ENCODE results near the gene SNX14.
"Not testable (repeated sequence)": the region's sequence is repeated elsewhere in the genome, so short reads cannot be mapped to it uniquely, and the experiment has no call there.

SNX14 gene

DNA sequence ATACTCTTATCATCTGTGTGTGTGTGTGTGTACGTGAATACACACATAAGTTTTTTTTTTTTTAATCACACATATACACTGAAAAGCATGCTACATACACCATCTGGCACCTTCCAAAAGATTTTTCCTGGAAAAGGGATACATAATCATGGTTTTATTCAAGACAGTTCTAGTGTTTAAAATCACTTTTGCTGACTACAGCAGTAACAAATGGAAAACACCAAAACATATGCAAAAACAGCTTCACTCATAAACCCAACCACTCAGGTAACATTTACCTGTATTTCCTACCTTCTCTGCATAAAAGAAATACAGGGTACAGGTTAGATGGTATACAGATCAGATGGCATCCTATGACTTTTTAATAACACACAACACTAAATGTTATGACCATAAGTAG lies 2.5 kb downstream of the SNX14 start:
- Histone ChIP-seq H3K4me3 (ENCODE audit: low read depth in 1 of 2, low read length in 2 of 2) (no peak overlapping the region), H3K27me3 (ENCODE audit: control insufficient read depth in 1 of 2, insufficient read depth in 2 of 2, low read length in 2 of 2) (no peaks in the 10 kb centered on the region), H3K9ac (ENCODE audit: low read depth in 1 of 2, low read length in 2 of 2) (no peak overlapping the region), H3K27ac (ENCODE audit: low read depth, low read length) (no peak overlapping the region), H3K36me3 (ENCODE audit: control insufficient read depth in 1 of 2, insufficient read depth in 2 of 2, low read length in 2 of 2) (no peaks in the 10 kb centered on the region), H3K9me3 (ENCODE audit: control insufficient read depth in 1 of 2, low read length in 2 of 2) (no peaks in the 10 kb centered on the region), H3K4me1 (ENCODE audit: control insufficient read depth in 1 of 2, insufficient read depth in 2 of 2, low read length in 2 of 2) (peaks cover 15% of the 10 kb centered on the region in 2 donors)

DNA sequence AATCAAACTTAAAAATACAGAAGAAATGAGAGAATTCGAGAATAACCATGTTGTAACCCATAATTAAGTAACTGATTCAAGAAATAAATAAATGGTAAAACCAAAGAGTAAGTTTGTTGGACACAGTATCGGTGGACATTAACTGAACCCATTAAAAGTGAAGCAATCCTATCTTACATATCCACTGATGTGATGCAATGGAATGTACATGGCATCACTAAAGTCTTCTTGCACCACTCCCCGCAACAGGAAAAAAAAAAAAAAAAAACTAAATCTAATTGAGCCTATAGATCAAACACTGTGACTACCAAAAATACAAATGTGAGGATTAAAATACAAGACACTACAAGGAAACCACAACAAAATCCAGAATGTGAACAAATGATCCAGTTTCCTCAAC lies 7.9 kb downstream of the SNX14 start:
- peaks cover 0 to 4% of the 10 kb centered on the region in 2 donors for H3K4me1 ChIP-seq (ENCODE audit: control insufficient read depth in 1 of 2, insufficient read depth in 2 of 2, low read length in 2 of 2)
- no peak overlapping the region for H3K9ac ChIP-seq (ENCODE audit: low read depth in 1 of 2, low read length in 2 of 2)
- H3K36me3 ChIP-seq (ENCODE audit: control insufficient read depth in 1 of 2, insufficient read depth in 2 of 2, low read length in 2 of 2): no peaks in the 10 kb centered on the region
- H3K4me3 ChIP-seq (ENCODE audit: low read depth in 1 of 2, low read length in 2 of 2): no peak overlapping the region
- H3K9me3 ChIP-seq (ENCODE audit: control insufficient read depth in 1 of 2, low read length in 2 of 2): no peaks in the 10 kb centered on the region
- no peak overlapping the region for H3K27ac ChIP-seq (ENCODE audit: low read depth, low read length)
- H3K27me3 ChIP-seq (ENCODE audit: control insufficient read depth in 1 of 2, insufficient read depth in 2 of 2, low read length in 2 of 2): no peaks in the 10 kb centered on the region

DNA sequence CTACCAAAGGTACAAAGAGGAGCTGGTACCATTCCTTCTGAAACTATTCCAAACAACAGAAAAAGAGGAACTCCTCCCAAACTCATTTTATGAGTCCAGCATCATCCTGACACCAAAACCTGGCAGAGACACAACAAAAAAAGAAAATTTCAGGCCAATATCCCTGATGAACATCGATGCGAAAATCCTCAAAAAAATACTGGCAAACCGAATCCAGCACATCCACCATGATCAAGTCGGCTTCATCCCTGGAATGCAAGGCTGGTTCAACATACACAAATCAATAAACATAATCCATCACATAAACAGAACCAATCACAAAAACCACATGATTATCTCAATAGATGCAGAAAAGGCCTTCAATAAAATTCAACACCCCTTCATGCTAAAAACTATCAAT lies 10.8 kb downstream of the SNX14 start:
- H3K9ac ChIP-seq (ENCODE audit: low read depth in 1 of 2, low read length in 2 of 2); H3K4me1 ChIP-seq (ENCODE audit: control insufficient read depth in 1 of 2, insufficient read depth in 2 of 2, low read length in 2 of 2); H3K27me3 ChIP-seq (ENCODE audit: control insufficient read depth in 1 of 2, insufficient read depth in 2 of 2, low read length in 2 of 2); H3K9me3 ChIP-seq (ENCODE audit: control insufficient read depth in 1 of 2, low read length in 2 of 2); H3K4me3 ChIP-seq (ENCODE audit: low read depth in 1 of 2, low read length in 2 of 2); H3K36me3 ChIP-seq (ENCODE audit: control insufficient read depth in 1 of 2, insufficient read depth in 2 of 2, low read length in 2 of 2); H3K27ac ChIP-seq (ENCODE audit: low read depth, low read length): not testable (repeated sequence)

DNA sequence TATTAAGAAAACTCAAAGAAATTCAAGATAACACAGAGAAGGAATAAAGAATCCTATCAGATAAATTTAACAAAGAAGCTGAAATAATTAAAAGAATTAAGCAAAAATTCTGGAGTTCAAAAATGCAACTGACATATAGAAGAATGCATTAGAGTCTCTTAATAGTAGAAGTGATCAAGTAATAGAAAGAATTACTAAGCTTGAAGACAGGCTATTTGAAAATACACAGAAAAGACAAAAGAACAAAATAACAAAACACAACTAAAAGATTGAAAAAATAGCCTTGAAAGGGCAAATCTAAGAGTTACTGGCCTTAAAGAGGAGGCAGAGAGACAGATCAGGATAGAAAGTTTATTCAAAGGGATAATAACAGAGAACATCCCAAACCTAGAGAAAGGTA lies 12.1 kb downstream of the SNX14 start:
- no peak overlapping the region for H3K9ac ChIP-seq (ENCODE audit: low read depth in 1 of 2, low read length in 2 of 2)
- H3K9me3 ChIP-seq (ENCODE audit: control insufficient read depth in 1 of 2, low read length in 2 of 2): no peaks in the 10 kb centered on the region
- H3K4me3 ChIP-seq (ENCODE audit: low read depth in 1 of 2, low read length in 2 of 2): no peak overlapping the region
- H3K36me3 ChIP-seq (ENCODE audit: control insufficient read depth in 1 of 2, insufficient read depth in 2 of 2, low read length in 2 of 2): peaks cover 0 to 5% of the 10 kb centered on the region in 2 donors
- no peak overlapping the region for H3K27ac ChIP-seq (ENCODE audit: low read depth, low read length)
- H3K4me1 ChIP-seq (ENCODE audit: control insufficient read depth in 1 of 2, insufficient read depth in 2 of 2, low read length in 2 of 2): peaks cover 4 to 8% of the 10 kb centered on the region in 2 donors
- H3K27me3 ChIP-seq (ENCODE audit: control insufficient read depth in 1 of 2, insufficient read depth in 2 of 2, low read length in 2 of 2): no peaks in the 10 kb centered on the region

DNA sequence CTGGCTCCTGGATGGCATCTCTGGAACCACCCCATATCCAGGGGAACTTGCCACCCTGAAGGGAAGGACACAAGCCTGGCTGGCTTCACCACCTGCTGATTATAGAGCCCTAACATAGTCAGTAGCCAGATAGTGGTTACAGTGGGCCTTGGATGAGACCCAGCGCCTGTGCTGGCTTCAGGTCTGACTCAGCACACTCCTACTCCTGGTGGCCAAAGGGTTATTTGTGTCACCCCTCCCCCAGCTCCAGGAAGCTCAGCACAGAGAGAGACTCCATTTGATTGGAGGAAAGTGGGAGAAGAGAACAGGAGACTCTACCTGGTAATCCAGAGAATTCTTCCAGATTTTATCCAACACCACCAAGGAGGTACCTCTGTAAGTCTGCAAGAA lies 12.8 kb downstream of the SNX14 start:
- Histone ChIP-seq H3K27ac (ENCODE audit: low read depth, low read length) (no peak overlapping the region), H3K4me3 (ENCODE audit: low read depth in 1 of 2, low read length in 2 of 2) (no peak overlapping the region), H3K36me3 (ENCODE audit: control insufficient read depth in 1 of 2, insufficient read depth in 2 of 2, low read length in 2 of 2) (peaks cover 0 to 5% of the 10 kb centered on the region in 2 donors), H3K9me3 (ENCODE audit: control insufficient read depth in 1 of 2, low read length in 2 of 2) (no peaks in the 10 kb centered on the region), H3K9ac (ENCODE audit: low read depth in 1 of 2, low read length in 2 of 2) (no peak overlapping the region), H3K27me3 (ENCODE audit: control insufficient read depth in 1 of 2, insufficient read depth in 2 of 2, low read length in 2 of 2) (no peaks in the 10 kb centered on the region), H3K4me1 (ENCODE audit: control insufficient read depth in 1 of 2, insufficient read depth in 2 of 2, low read length in 2 of 2) (peaks cover 4 to 15% of the 10 kb centered on the region in 2 donors)

DNA sequence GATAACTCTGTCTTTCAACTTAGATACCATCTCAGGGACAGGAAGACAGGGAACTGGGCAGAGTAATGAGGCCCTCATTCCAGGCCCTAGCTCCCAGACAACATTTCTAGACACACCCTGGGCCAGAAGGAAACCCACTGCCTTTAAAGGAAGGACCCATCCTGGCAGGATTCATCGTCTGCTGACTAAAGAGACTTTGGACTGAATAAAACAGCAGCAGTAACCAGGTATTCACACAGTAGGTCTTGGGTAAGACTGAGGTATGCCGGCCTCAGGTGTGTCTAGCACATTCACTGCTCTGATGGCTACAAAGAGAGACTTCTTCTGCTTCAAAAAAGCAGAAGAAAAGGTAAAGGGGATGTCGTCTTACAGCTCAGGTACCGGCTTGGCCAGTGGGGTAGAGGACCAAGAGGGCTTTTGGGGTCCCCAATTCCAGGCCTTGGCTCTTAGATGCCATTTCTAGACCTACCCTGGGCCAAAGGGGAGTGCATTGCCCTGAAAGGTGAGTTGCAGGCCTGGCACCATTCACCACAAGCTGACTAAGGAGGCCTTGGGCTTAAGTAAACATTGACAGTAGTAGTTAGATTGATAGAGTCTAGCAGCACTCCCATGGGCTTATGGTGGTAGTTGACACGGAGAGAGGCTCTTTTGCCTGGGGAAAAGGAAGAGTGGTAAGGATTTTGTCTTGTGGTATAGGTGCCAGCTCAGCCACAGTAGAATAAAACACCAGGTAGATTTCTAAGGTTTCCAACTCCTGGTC lies 13.4 kb downstream of the SNX14 start:
- no peaks in the 10 kb centered on the region for H3K27me3 ChIP-seq (ENCODE audit: control insufficient read depth in 1 of 2, insufficient read depth in 2 of 2, low read length in 2 of 2)
- peaks cover 8 to 21% of the 10 kb centered on the region in 2 donors for H3K4me1 ChIP-seq (ENCODE audit: control insufficient read depth in 1 of 2, insufficient read depth in 2 of 2, low read length in 2 of 2)
- H3K9ac ChIP-seq (ENCODE audit: low read depth in 1 of 2, low read length in 2 of 2): no peak overlapping the region
- no peak overlapping the region for H3K4me3 ChIP-seq (ENCODE audit: low read depth in 1 of 2, low read length in 2 of 2)
- no peaks in the 10 kb centered on the region for H3K9me3 ChIP-seq (ENCODE audit: control insufficient read depth in 1 of 2, low read length in 2 of 2)
- no peak overlapping the region for H3K27ac ChIP-seq (ENCODE audit: low read depth, low read length)
- H3K36me3 ChIP-seq (ENCODE audit: control insufficient read depth in 1 of 2, insufficient read depth in 2 of 2, low read length in 2 of 2): peaks cover 0 to 5% of the 10 kb centered on the region in 2 donors

DNA sequence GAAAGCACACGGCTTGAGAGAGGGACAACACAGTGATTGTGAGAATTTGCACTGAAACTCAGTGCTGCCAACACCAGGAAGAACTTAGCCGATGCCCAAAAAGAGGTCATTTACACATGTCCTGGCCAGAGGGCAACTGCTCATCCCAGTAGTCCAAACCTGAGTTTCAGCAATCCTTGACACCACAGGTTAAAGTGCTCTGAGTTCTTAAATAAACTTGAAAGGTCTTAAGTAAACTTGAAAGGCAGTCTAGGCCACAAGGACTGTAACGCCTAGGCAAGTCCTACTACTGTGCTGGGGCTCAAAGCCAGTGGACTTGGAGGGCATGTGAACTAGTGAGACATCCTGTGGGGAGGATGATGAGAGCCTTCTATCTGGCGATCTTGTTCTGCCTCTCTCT lies 14.1 kb downstream of the SNX14 start:
- peaks cover 0 to 5% of the 10 kb centered on the region in 2 donors for H3K36me3 ChIP-seq (ENCODE audit: control insufficient read depth in 1 of 2, insufficient read depth in 2 of 2, low read length in 2 of 2)
- no peaks in the 10 kb centered on the region for H3K9me3 ChIP-seq (ENCODE audit: control insufficient read depth in 1 of 2, low read length in 2 of 2)
- H3K27ac ChIP-seq (ENCODE audit: low read depth, low read length): no peak overlapping the region
- H3K27me3 ChIP-seq (ENCODE audit: control insufficient read depth in 1 of 2, insufficient read depth in 2 of 2, low read length in 2 of 2): no peaks in the 10 kb centered on the region
- H3K4me1 ChIP-seq (ENCODE audit: control insufficient read depth in 1 of 2, insufficient read depth in 2 of 2, low read length in 2 of 2): peaks cover 10 to 28% of the 10 kb centered on the region in 2 donors
- H3K9ac ChIP-seq (ENCODE audit: low read depth in 1 of 2, low read length in 2 of 2): no peak overlapping the region
- no peak overlapping the region for H3K4me3 ChIP-seq (ENCODE audit: low read depth in 1 of 2, low read length in 2 of 2)

DNA sequence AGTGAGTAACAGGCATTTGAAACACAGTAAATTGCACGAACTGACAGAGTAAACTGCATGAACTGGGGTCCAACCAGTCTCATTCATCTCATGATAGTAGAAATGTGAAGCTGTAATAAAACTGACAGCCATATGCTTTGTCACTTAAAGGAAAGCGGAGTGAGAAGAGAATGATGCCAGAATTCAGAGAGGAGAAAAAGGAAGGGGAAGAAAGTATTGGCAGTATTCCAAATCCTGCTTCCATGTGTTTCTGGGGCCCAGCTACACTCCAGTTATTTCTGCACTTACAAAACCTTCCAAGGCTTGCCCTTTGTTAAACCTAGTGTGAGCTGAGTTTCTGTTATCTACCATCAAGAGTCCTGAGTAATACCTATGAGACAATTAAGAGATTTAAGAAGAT lies 17.2 kb downstream of the SNX14 start:
- Histone ChIP-seq H3K27me3 (ENCODE audit: control insufficient read depth in 1 of 2, insufficient read depth in 2 of 2, low read length in 2 of 2) (no peaks in the 10 kb centered on the region), H3K27ac (ENCODE audit: low read depth, low read length) (no peak overlapping the region), H3K9ac (ENCODE audit: low read depth in 1 of 2, low read length in 2 of 2) (no peak overlapping the region), H3K4me1 (ENCODE audit: control insufficient read depth in 1 of 2, insufficient read depth in 2 of 2, low read length in 2 of 2) (peaks cover 10 to 30% of the 10 kb centered on the region in 2 donors), H3K4me3 (ENCODE audit: low read depth in 1 of 2, low read length in 2 of 2) (no peak overlapping the region), H3K9me3 (ENCODE audit: control insufficient read depth in 1 of 2, low read length in 2 of 2) (no peaks in the 10 kb centered on the region), H3K36me3 (ENCODE audit: control insufficient read depth in 1 of 2, insufficient read depth in 2 of 2, low read length in 2 of 2) (peaks cover 0 to 8% of the 10 kb centered on the region in 2 donors)

DNA sequence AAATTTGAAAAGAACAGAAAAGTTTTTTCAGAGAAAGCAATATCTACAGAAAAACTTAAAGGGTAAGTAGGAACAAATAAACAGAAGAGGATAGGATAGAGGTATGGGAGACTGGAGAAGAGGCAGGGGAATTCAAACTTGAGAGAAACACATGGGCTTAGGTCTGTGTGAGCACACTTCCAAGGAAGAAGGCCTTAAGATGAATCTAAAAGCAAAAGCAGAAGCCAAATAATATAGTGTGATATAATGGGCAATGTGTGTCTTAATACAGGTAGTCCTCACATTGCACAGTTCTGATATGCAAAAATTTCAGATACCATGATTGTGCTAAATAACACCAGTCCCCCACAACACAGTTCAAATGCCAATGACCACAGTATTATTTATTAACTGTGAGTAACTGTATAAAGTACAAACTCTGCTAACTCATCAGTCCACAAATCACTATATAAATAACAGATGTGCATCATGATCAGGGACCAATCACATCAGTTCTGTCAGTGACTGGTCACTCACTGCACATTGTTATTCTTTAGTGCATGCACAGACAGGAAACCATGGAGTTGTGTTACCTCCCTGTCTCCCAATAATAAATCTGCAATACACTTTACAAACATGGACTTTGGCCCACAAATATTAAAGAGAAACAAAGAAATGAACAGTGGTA lies 18.6 kb downstream of the SNX14 start:
- no peak overlapping the region for H3K27ac ChIP-seq (ENCODE audit: low read depth, low read length)
- no peak overlapping the region for H3K9ac ChIP-seq (ENCODE audit: low read depth in 1 of 2, low read length in 2 of 2)
- H3K9me3 ChIP-seq (ENCODE audit: control insufficient read depth in 1 of 2, low read length in 2 of 2): no peaks in the 10 kb centered on the region
- peaks cover 0 to 9% of the 10 kb centered on the region in 2 donors for H3K36me3 ChIP-seq (ENCODE audit: control insufficient read depth in 1 of 2, insufficient read depth in 2 of 2, low read length in 2 of 2)
- H3K4me3 ChIP-seq (ENCODE audit: low read depth in 1 of 2, low read length in 2 of 2): no peak overlapping the region
- H3K4me1 ChIP-seq (ENCODE audit: control insufficient read depth in 1 of 2, insufficient read depth in 2 of 2, low read length in 2 of 2): peaks cover 7 to 22% of the 10 kb centered on the region in 2 donors
- no peaks in the 10 kb centered on the region for H3K27me3 ChIP-seq (ENCODE audit: control insufficient read depth in 1 of 2, insufficient read depth in 2 of 2, low read length in 2 of 2)

DNA sequence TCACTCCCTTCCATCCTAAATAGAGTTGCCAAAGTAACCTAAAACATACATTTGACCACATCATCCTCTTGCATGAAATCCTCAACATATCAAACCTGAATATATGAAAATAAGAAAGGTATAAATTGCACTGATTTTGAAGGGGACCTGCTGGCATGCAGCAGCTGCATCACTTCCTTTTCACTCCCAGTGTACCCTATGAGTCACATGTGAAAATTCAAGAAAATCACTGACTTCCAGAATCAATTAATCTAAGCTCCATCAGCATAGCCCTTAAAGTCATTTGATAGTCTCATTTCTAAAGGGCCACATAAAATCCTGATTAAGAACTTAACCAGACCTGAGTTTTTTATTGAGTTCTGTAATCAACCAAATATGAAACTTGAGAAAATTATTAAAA lies 24.3 kb downstream of the SNX14 start:
- Histone ChIP-seq H3K4me3 (ENCODE audit: low read depth in 1 of 2, low read length in 2 of 2) (no peak overlapping the region), H3K9ac (ENCODE audit: low read depth in 1 of 2, low read length in 2 of 2) (no peak overlapping the region), H3K36me3 (ENCODE audit: control insufficient read depth in 1 of 2, insufficient read depth in 2 of 2, low read length in 2 of 2) (peaks cover 4 to 10% of the 10 kb centered on the region in 2 donors), H3K27ac (ENCODE audit: low read depth, low read length) (no peak overlapping the region), H3K9me3 (ENCODE audit: control insufficient read depth in 1 of 2, low read length in 2 of 2) (no peaks in the 10 kb centered on the region), H3K27me3 (ENCODE audit: control insufficient read depth in 1 of 2, insufficient read depth in 2 of 2, low read length in 2 of 2) (no peaks in the 10 kb centered on the region), H3K4me1 (ENCODE audit: control insufficient read depth in 1 of 2, insufficient read depth in 2 of 2, low read length in 2 of 2) (no peaks in the 10 kb centered on the region)
